GM12878 (cell line): ENCODE measurements around the gene AK8. TPM values are rescaled to one million over a fixed set of nuclear protein-coding genes. Genes with fewer than 3 reads are reported as not detected.

Experiments
- ATAC-seq: fragments of 200-7000 bp; cut with Tn5 transposase; 3 replicates; pipeline ENCODE4 v1.9.1; 2020; ENCODE audit warnings: mild to moderate bottlenecking, moderate library complexity
- BruUV-seq: library from RNA; stranded (reverse); fragments of 400-500 nt; replicated peaks from 2 replicates; lab custom pipeline; 2021; lab: Mats Ljungman, UMichigan
- CTCF ChIA-PET: fragments of 300-600 bp; sonication (Branson Sonifier 250); formaldehyde crosslinking; extraction: SDS; loops from one replicate; lab custom pipeline; 2021; ENCODE audit warnings: inconsistent platforms; lab: Yijun Ruan, JAX
- POLR2A ChIA-PET: fragments of 350-600 bp; formaldehyde crosslinking; extraction: SDS; loops from one replicate; lab custom pipeline; 2021; ENCODE audit warnings: inconsistent platforms; lab: Charles Lee
- RAD21 ChIA-PET: fragments of 300-600 bp; sonication (Branson Sonifier 250); formaldehyde crosslinking; loops from one replicate; lab custom pipeline; 2023; ENCODE audit warnings: antibody characterized with exemption; ENCODE audit not compliant: unreplicated experiment; lab: Charles Lee
- SMC1A ChIA-PET: fragments of 300-600 bp; sonication (Branson Sonifier 250); formaldehyde crosslinking; loops from one replicate; lab custom pipeline; 2023; ENCODE audit not compliant: unreplicated experiment, uncharacterized antibody; lab: Charles Lee
- DNase-seq: peaks from one replicate; pipeline ENCODE4 v3.0.0-alpha.2; 2011; ENCODE audit warnings: low read depth, low spot score
- FAIRE-seq: peaks from 3 replicates; lab custom pipeline; 2011; peaks lifted over from hg19 to GRCh38; lab: Jason Lieb, UNC
- H2AFZ ChIP-seq: 2 replicates; pipeline ENCODE4 v1.6.0; 2011; ENCODE audit warnings: low read depth, low read length, control low read depth; ENCODE audit not compliant: control insufficient read depth
- H3K27ac ChIP-seq: 2 replicates; pipeline ENCODE4 v1.5.1; 2011; ENCODE audit warnings: control low read depth; ENCODE audit not compliant: control insufficient read depth, insufficient read depth
- H3K27me3 ChIP-seq, 2 experiments: replicated peaks in 1 of 2; 2 replicates each; pipeline versions ENCODE4 v1.6.0 to v1.6.1; 2011; ENCODE audit warnings: low read length in 1 of 2; ENCODE audit not compliant: control insufficient read depth in 2 of 2, insufficient read depth in 2 of 2
- H3K36me3 ChIP-seq, 2 experiments: 2 replicates each; pipeline ENCODE4 v1.5.1; 2011; ENCODE audit warnings: low read length in 1 of 2; ENCODE audit not compliant: control insufficient read depth in 2 of 2, insufficient read depth in 2 of 2
- H3K4me1 ChIP-seq: 2 replicates; pipeline ENCODE4 v1.6.1; 2011; ENCODE audit warnings: mild to moderate bottlenecking, low read length, moderate library complexity, mixed read lengths; ENCODE audit not compliant: control insufficient read depth, insufficient read depth
- H3K4me2 ChIP-seq: 2 replicates; pipeline ENCODE4 v1.6.0; 2011; ENCODE audit warnings: control low read depth; ENCODE audit not compliant: control insufficient read depth, insufficient read depth
- H3K4me3 ChIP-seq: fragments of 200-600 bp; sonication (generic); 2 replicates; pipeline ENCODE4 v1.5.1; 2016
- H3K79me2 ChIP-seq: 2 replicates; pipeline ENCODE4 v1.6.0; 2011; ENCODE audit warnings: low read length; ENCODE audit not compliant: control insufficient read depth, insufficient read depth
- H3K9ac ChIP-seq: 2 replicates; pipeline ENCODE4 v1.8.0; 2011; ENCODE audit warnings: low read length, control low read depth, mixed read lengths; ENCODE audit not compliant: control insufficient read depth, insufficient read depth
- H3K9me3 ChIP-seq: replicated peaks from 3 replicates; pipeline ENCODE4 v1.5.1; 2011; ENCODE audit warnings: mild to moderate bottlenecking, low read length; ENCODE audit not compliant: control insufficient read depth, insufficient read depth
- H4K20me1 ChIP-seq: 2 replicates; pipeline ENCODE4 v1.6.0; 2011; ENCODE audit not compliant: control insufficient read depth, insufficient read depth
- BCL11A ChIP-seq: IDR thresholded peaks from 2 replicates; pipeline ENCODE4 v1.6.1; 2011; ENCODE audit warnings: low read depth, low read length
- BHLHE40 ChIP-seq, 2 experiments: fragments of 450-650 bp in 1 of 2; IDR thresholded peaks; 2 replicates each; pipeline ENCODE4 v1.6.1; 2011 to 2017; ENCODE audit warnings: low read depth in 2 of 2, borderline replicate concordance in 1 of 2, improper control_type of control experiment in 1 of 2, low read length in 1 of 2, mild to moderate bottlenecking in 1 of 2
- HDGF ChIP-seq: fragments of 450-650 bp; IDR thresholded peaks from 2 replicates; pipeline ENCODE4 v1.6.1; 2016; ENCODE audit warnings: antibody characterized with exemption
- IRF4 ChIP-seq: IDR thresholded peaks from 2 replicates; pipeline ENCODE4 v1.6.1; 2011; ENCODE audit warnings: low read depth, low read length
- KDM1A ChIP-seq: fragments of 200-600 bp; sonication (generic); IDR thresholded peaks from 2 replicates; pipeline ENCODE4 v1.6.1; 2016; ENCODE audit warnings: borderline replicate concordance
- PML ChIP-seq: IDR thresholded peaks from 2 replicates; pipeline ENCODE4 v1.6.1; 2012; ENCODE audit warnings: low read length, inconsistent platforms
- WGBS: methylation state at CpG from one replicate; pipeline ENCODE4 v1.1.6; 2016; ENCODE audit warnings: low lambda C conversion rate; ENCODE audit not compliant: insufficient replicate concordance, insufficient coverage; ENCODE audit errors: missing lambda C conversion rate; 5-methylcytosine and 5-hydroxymethylcytosine counted together
- in situ Hi-C: fragments of 300-500 bp; cut with MboI; formaldehyde crosslinking; loops from 9 replicates; pipeline ENCODE4 v1.14.3; 2018; ENCODE audit warnings: mixed read lengths
- intact Hi-C: fragments of 100-400 bp; cut with micrococcal nuclease; formaldehyde crosslinking; loops from one replicate; pipeline ENCODE4 v1.14.2; 2022; ENCODE audit not compliant: unreplicated experiment
- polyA plus RNA-seq, 11 experiments: library from polyadenylated mRNA; depleted of rRNA in 4 of 11; unstranded in 6 of 11; stranded (reverse) in 5 of 11; fragments of >200 nt; fragmentation: Nextera tagmentation in 4 of 11; fragmentation: Illumina TruSeq in 1 of 11; extraction: Ambion mirVana in 4 of 11; extraction: Trizol in 1 of 11; gene quantifications; 1 replicate in 1 of 11; 2 replicates in 10 of 11; pipeline versions ENCODE4 v1.2.1 to v1.2.3, GENCODE V29; 2011 to 2016; ENCODE audit warnings: inconsistent platforms in 2 of 11, missing spikeins in 2 of 11, low read depth in 1 of 11
- total RNA-seq, 4 experiments: library from RNA; depleted of rRNA in 3 of 4; stranded (reverse); fragments of >200 nt in 3 of 4; fragmentation: Illumina TruSeq in 1 of 4; extraction: Trizol in 1 of 4; gene quantifications; 2 replicates each; pipeline versions ENCODE4 v1.2.1 to v1.2.3, GENCODE V29; 2013 to 2021

The AK8 gene
- total and polyA plus RNA-seq, 10 of the 15 experiments (the other 5 are each of a cell fraction or from before 2014, with no cell fraction given): 0.03 to 0.12 (median 0.06) TPM; not detected in 5

- ATAC-seq: no peak
- no peak overlapping the region for H3K27ac ChIP-seq
- SMC1A ChIA-PET: no interaction called here
- no peak overlapping the region for H3K4me2 ChIP-seq
- intact Hi-C loops: no loop called here
- FAIRE-seq: no peak
- no peaks in the 10 kb centered on the region for H3K9me3 ChIP-seq
- no peak for DNase-seq
- no peaks in the 10 kb centered on the region for H3K4me1 ChIP-seq
- CTCF ChIA-PET: interaction anchor here (1.6 to 2.3 kb wide), 2 partner anchors 29 to 144 kb away, joined by 4 to 9 read pairs; no protein-coding TSS in a partner anchor
- TF ChIP-seq KDM1A: no peak
- no peak for TF ChIP-seq BHLHE40 (IDR thresholded peaks at IDR 0.05; ENCODE audit: borderline replicate concordance in 1 of 2, low read depth in 2 of 2, low read length in 1 of 2)
- TF ChIP-seq HDGF: no peak
- TF ChIP-seq IRF4: no peak
- TF ChIP-seq PML: no peak
- TF ChIP-seq BCL11A: no peak
- H4K20me1 ChIP-seq: no peaks in the 10 kb centered on the region
- no peaks in the 10 kb centered on the region; a peak in 3 of 4 replicates for H3K27me3 ChIP-seq
- no peak overlapping the region for H3K9ac ChIP-seq
- H3K4me3 ChIP-seq: no peak overlapping the region
- no TSS peak for BruUV-seq
- RAD21 ChIA-PET: interaction anchor here (0.8 to 1.3 kb wide), 2 partner anchors 10 to 50 kb away, joined by 3 read pairs; no protein-coding TSS in a partner anchor
- POLR2A ChIA-PET: interaction anchor here (0.7 kb wide), 1 partner anchor 297 kb away, joined by 3 read pairs; no protein-coding TSS in a partner anchor
- H3K79me2 ChIP-seq: no peaks in the 10 kb centered on the region
- WGBS: 37% methylated on average over 15 of the region's 15 CpGs
- no peaks in the 10 kb centered on the region for H3K36me3 ChIP-seq
- in situ Hi-C loops: loop anchor here (5.0 kb wide), 1 partner anchor 291 kb away; no protein-coding TSS in a partner anchor
- no peak overlapping the region for H2AFZ ChIP-seq
Measured at GRCh38 chr9:132797861-132798659, 80.0 kb downstream of the AK8 start.
